HTERT RPE-1 (cell line): ENCODE measurements around the gene WDR59.

Source experiments
- in situ Hi-C: fragments of 300-500 bp; cut with MboI; formaldehyde crosslinking; loops from 4 replicates; pipeline ENCODE4 v1.14.3; 2020; ENCODE audit warnings: low sequenced_read_pairs

The WDR59 gene

GRCh38 chr16:74825016-74825415 is 159.9 kb downstream of the WDR59 start:
- in situ Hi-C loops: no loop called here
